ENCODE results near the gene MAGEA10.

MAGEA10 gene

DNA sequence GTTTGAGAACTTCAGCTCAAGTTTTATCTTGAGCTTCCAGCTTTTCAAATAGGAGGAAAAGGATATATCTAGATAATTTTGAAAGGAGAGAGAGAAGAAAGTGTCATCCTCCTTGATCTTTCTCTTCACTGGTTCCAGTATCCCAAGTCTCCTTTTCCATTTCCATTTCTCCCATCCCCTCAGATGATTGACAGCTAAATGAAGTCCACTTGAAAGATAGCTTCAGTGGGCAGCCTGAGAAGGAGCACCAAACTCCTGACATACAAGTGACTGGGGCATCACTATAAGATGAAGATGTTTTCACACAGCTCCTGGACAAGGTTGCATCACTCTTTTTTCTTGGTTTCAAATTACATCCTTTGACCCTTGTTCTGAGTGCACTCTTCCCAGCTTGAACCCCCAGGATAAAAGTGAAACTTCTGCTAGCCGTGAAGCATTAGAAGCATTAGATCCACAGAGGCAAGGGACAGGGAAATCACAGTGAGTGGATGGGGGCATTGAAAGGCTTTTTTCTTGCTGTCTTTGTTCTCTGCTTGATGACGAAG lies 17.5 kb upstream of the MAGEA10 start:
- no peak overlapping the region for H3K4me3 ChIP-seq (ENCODE audit: low read length)
- H3K36me3 ChIP-seq (ENCODE audit: control insufficient read depth, low read length), result no peaks in the 10 kb centered on the region
- H4K20me1 ChIP-seq (ENCODE audit: control insufficient read depth, insufficient read depth, low read depth, low read length), result no peaks in the 10 kb centered on the region
- no peaks in the 10 kb centered on the region for H3K79me2 ChIP-seq (ENCODE audit: control insufficient read depth, low read length)
- TF ChIP-seq EZH2phosphoT487 (IDR thresholded peaks at IDR 0.05; ENCODE audit: borderline replicate concordance, low read length), result no peak
- TF ChIP-seq, protein P1, sequence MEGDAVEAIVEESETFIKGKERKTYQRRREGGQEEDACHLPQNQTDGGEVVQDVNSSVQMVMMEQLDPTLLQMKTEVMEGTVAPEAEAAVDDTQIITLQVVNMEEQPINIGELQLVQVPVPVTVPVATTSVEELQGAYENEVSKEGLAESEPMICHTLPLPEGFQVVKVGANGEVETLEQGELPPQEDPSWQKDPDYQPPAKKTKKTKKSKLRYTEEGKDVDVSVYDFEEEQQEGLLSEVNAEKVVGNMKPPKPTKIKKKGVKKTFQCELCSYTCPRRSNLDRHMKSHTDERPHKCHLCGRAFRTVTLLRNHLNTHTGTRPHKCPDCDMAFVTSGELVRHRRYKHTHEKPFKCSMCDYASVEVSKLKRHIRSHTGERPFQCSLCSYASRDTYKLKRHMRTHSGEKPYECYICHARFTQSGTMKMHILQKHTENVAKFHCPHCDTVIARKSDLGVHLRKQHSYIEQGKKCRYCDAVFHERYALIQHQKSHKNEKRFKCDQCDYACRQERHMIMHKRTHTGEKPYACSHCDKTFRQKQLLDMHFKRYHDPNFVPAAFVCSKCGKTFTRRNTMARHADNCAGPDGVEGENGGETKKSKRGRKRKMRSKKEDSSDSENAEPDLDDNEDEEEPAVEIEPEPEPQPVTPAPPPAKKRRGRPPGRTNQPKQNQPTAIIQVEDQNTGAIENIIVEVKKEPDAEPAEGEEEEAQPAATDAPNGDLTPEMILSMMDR (IDR thresholded peaks at IDR 0.05; ENCODE audit: low read depth, low read length, poor library complexity, severe bottlenecking), result no peak
- no peak overlapping the region for H3K4me2 ChIP-seq (ENCODE audit: low read length)
- no peaks in the 10 kb centered on the region for H3K27me3 ChIP-seq (ENCODE audit: control insufficient read depth, low read length)
- H3F3A ChIP-seq (ENCODE audit: control insufficient read depth, insufficient read depth), result no peaks in the 10 kb centered on the region
- H3K9me2 ChIP-seq (replicated peaks; ENCODE audit: control insufficient read depth, low read length), result no peaks in the 10 kb centered on the region
- no peaks in the 10 kb centered on the region for H3K4me1 ChIP-seq (ENCODE audit: control insufficient read depth, low read length)
- H3K9me3 ChIP-seq (ENCODE audit: control insufficient read depth, insufficient read depth, low read length), result no peaks in the 10 kb centered on the region
- no peak overlapping the region for H3K27ac ChIP-seq (ENCODE audit: low read depth, low read length)

DNA sequence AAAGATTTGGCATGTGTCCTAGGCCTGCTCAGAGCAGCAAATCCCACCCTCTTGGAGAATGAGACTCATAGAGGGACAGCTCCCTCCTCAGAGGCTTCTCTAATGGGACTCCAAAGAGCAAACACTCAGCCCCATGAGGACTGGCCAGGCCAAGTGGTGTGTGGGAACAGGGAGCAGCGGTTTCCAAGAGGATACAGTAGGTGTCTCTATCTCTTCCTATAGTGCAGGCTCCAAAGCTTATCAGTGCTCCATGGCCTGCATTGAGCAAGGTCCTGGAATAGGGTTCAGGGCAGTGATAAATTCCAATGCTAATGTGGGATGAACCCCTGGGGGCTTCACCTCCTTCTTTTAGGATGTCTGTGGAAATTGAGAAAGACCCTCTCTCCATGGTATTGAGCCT lies 15.7 kb upstream of the MAGEA10 start:
- TF ChIP-seq, protein P1 (IDR thresholded peaks at IDR 0.05; ENCODE audit: low read depth, low read length, poor library complexity, severe bottlenecking), result no peak
- no peak for TF ChIP-seq EZH2phosphoT487 (IDR thresholded peaks at IDR 0.05; ENCODE audit: borderline replicate concordance, low read length)
- H3K27me3 ChIP-seq (ENCODE audit: control insufficient read depth, low read length), result no peaks in the 10 kb centered on the region

GRCh38 chrX:152151256-152151655 lies 12.9 kb upstream of the MAGEA10 start:
- no peaks in the 10 kb centered on the region for H3K79me2 ChIP-seq (ENCODE audit: control insufficient read depth, low read length)
- no peaks in the 10 kb centered on the region for H3K36me3 ChIP-seq (ENCODE audit: control insufficient read depth, low read length)
- no peaks in the 10 kb centered on the region for H3K27me3 ChIP-seq (ENCODE audit: control insufficient read depth, low read length)
- H3K9me3 ChIP-seq (ENCODE audit: control insufficient read depth, insufficient read depth, low read length), result no peaks in the 10 kb centered on the region
- H3K4me2 ChIP-seq (ENCODE audit: low read length), result no peak overlapping the region
- no peaks in the 10 kb centered on the region for H3K9me2 ChIP-seq (replicated peaks; ENCODE audit: control insufficient read depth, low read length)
- no peak overlapping the region for H3K4me3 ChIP-seq (ENCODE audit: low read length)
- no peaks in the 10 kb centered on the region for H4K20me1 ChIP-seq (ENCODE audit: control insufficient read depth, insufficient read depth, low read depth, low read length)
- H3K4me1 ChIP-seq (ENCODE audit: control insufficient read depth, low read length), result no peaks in the 10 kb centered on the region
- H3F3A ChIP-seq (ENCODE audit: control insufficient read depth, insufficient read depth), result no peaks in the 10 kb centered on the region
- no peak overlapping the region for H3K27ac ChIP-seq (ENCODE audit: low read depth, low read length)
- TF ChIP-seq, protein P1 (IDR thresholded peaks at IDR 0.05; ENCODE audit: low read depth, low read length, poor library complexity, severe bottlenecking), result no peak
- no peak for TF ChIP-seq EZH2phosphoT487 (IDR thresholded peaks at IDR 0.05; ENCODE audit: borderline replicate concordance, low read length)

More for the DNA sequence above, 15.7 kb upstream of the MAGEA10 start:
- H3K4me1 ChIP-seq (ENCODE audit: control insufficient read depth, low read length), result no peaks in the 10 kb centered on the region
- H4K20me1 ChIP-seq (ENCODE audit: control insufficient read depth, insufficient read depth, low read depth, low read length), result no peaks in the 10 kb centered on the region
- H3F3A ChIP-seq (ENCODE audit: control insufficient read depth, insufficient read depth), result no peaks in the 10 kb centered on the region
- H3K9me3 ChIP-seq (ENCODE audit: control insufficient read depth, insufficient read depth, low read length), result no peaks in the 10 kb centered on the region
- no peaks in the 10 kb centered on the region for H3K9me2 ChIP-seq (replicated peaks; ENCODE audit: control insufficient read depth, low read length)
- no peak overlapping the region for H3K4me2 ChIP-seq (ENCODE audit: low read length)
- H3K79me2 ChIP-seq (ENCODE audit: control insufficient read depth, low read length), result no peaks in the 10 kb centered on the region
- no peak overlapping the region for H3K27ac ChIP-seq (ENCODE audit: low read depth, low read length)
- H3K36me3 ChIP-seq (ENCODE audit: control insufficient read depth, low read length), result no peaks in the 10 kb centered on the region
- H3K4me3 ChIP-seq (ENCODE audit: low read length), result no peak overlapping the region

Data from DOHH2 (cell line).